Measurements from ENCODE around the gene CDH4. TPM values are rescaled to one million over a fixed set of nuclear protein-coding genes. Genes with fewer than 3 reads are reported as not detected.

The CDH4 gene
- total and polyA plus RNA-seq, 7 donors = under 0.01 to 0.06 TPM; not detected in 5

GRCh38 chr20:61575151-61575937 lies 323.3 kb downstream of the CDH4 start:
- 14 to 35% methylated on average over 6 of the region's 6 CpGs for WGBS, 2 donors
- H3K4me3 ChIP-seq = no peak overlapping the region
- no peaks in the 10 kb centered on the region for H3K4me1 ChIP-seq
- no peaks in the 10 kb centered on the region for H3K36me3 ChIP-seq
- no peaks in the 10 kb centered on the region for H3K9me3 ChIP-seq
- H3K27me3 ChIP-seq = peaks cover 0 to 67% (median 4%) of the 10 kb centered on the region in 3 donors
- no peak overlapping the region for H3K27ac ChIP-seq
- intact Hi-C loops (cut with DNase I) = no loop called here
- TF ChIP-seq EP300 (IDR thresholded peaks at IDR 0.05) (no peak), POLR2AphosphoS5 (IDR thresholded peaks at IDR 0.05) (no peak), CTCF (IDR thresholded peaks at IDR 0.05) (no peak), POLR2A (IDR thresholded peaks at IDR 0.05) (no peak)
- DNase-seq = no peak

GRCh38 chr20:61576372-61576771 lies 324.3 kb downstream of the CDH4 start:
- TF ChIP-seq EP300 (IDR thresholded peaks at IDR 0.05) (no peak), POLR2AphosphoS5 (IDR thresholded peaks at IDR 0.05) (no peak), CTCF (IDR thresholded peaks at IDR 0.05) (no peak), POLR2A (IDR thresholded peaks at IDR 0.05) (no peak)
- Histone ChIP-seq H3K27me3 (peaks cover 4 to 71% (median 6%) of the 10 kb centered on the region in 3 donors), H3K4me1 (no peaks in the 10 kb centered on the region), H3K9me3 (no peaks in the 10 kb centered on the region), H3K4me3 (no peak overlapping the region), H3K27ac (no peak overlapping the region), H3K36me3 (no peaks in the 10 kb centered on the region)
- no peak for DNase-seq
- 85 to 90% methylated on average over 5 of the region's 5 CpGs for WGBS, 2 donors
- intact Hi-C loops (cut with DNase I) = no loop called here

GRCh38 chr20:61577065-61577464 lies 325.0 kb downstream of the CDH4 start:
- Histone ChIP-seq H3K27me3 (peaks cover 4 to 72% (median 11%) of the 10 kb centered on the region in 3 donors), H3K4me1 (peaks cover 0 to under 1% (median 0%) of the 10 kb centered on the region in 4 donors), H3K27ac (no peak overlapping the region), H3K36me3 (no peaks in the 10 kb centered on the region), H3K4me3 (no peak overlapping the region), H3K9me3 (no peaks in the 10 kb centered on the region)
- WGBS, 2 donors = 94 to 98% methylated on average over 1 of the region's 1 CpG
- TF ChIP-seq POLR2A (IDR thresholded peaks at IDR 0.05) (no peak), EP300 (IDR thresholded peaks at IDR 0.05) (no peak), POLR2AphosphoS5 (IDR thresholded peaks at IDR 0.05) (no peak)
- DNase-seq = no peak
- intact Hi-C loops (cut with DNase I) = no loop called here

- Histone ChIP-seq H3K9me3 (no peaks in the 10 kb centered on the region), H3K27ac (no peak overlapping the region), H3K4me1 (peaks cover 0 to 15% (median 9%) of the 10 kb centered on the region in 4 donors), H3K36me3 (no peaks in the 10 kb centered on the region), H3K27me3 (peaks cover 4 to 71% (median 6%) of the 10 kb centered on the region in 3 donors), H3K4me3 (no peak overlapping the region)
- TF ChIP-seq POLR2A (IDR thresholded peaks at IDR 0.05) = no peak
- DNase-seq = no peak
- intact Hi-C loops (cut with DNase I) = no loop called here
- 38 to 71% methylated on average over 7 of the region's 7 CpGs for WGBS, 2 donors
These were observed 327.8 kb downstream of the CDH4 start for GRCh38 chr20:61579908-61580307.

GRCh38 chr20:61580958-61581824 lies 329.1 kb downstream of the CDH4 start:
- H3K27me3 ChIP-seq = peaks cover 4 to 69% (median 6%) of the 10 kb centered on the region in 3 donors
- peaks cover 0 to 20% (median 10%) of the 10 kb centered on the region in 4 donors for H3K4me1 ChIP-seq
- 76 to 80% methylated on average over 16 of the region's 16 CpGs for WGBS, 2 donors

More at GRCh38 chr20:61580958-61581824, 329.1 kb downstream of the CDH4 start:
- intact Hi-C loops (cut with DNase I) = no loop called here
- Histone ChIP-seq H3K9me3 (no peaks in the 10 kb centered on the region), H3K27ac (no peak overlapping the region), H3K4me3 (no peak overlapping the region), H3K36me3 (no peaks in the 10 kb centered on the region)
- TF ChIP-seq POLR2AphosphoS5 (IDR thresholded peaks at IDR 0.05) (no peak), POLR2A (IDR thresholded peaks at IDR 0.05) (no peak), CTCF (IDR thresholded peaks at IDR 0.05) (no peak), EP300 (IDR thresholded peaks at IDR 0.05) (no peak)
- no peak for DNase-seq

Measured in sigmoid colon (tissue), 7 donors.